H1 (cell line): ENCODE results near the gene CAMK1.

Source experiments
- CHD1 ChIP-seq: IDR thresholded peaks from 2 replicates; pipeline ENCODE4 v1.6.1; 2012; ENCODE audit warnings: low read depth, low read length, improper control_type of control experiment
- CTCF ChIP-seq, 3 experiments: IDR thresholded peaks; 1 replicate in 2 of 3; 2 replicates in 1 of 3; pipeline versions ENCODE4 v1.5.1 to v1.6.1; 2011; ENCODE audit warnings: low read length in 3 of 3, mild to moderate bottlenecking in 3 of 3, inconsistent platforms in 2 of 3, low read depth in 1 of 3, moderate library complexity in 1 of 3; ENCODE audit not compliant: insufficient read depth in 1 of 3; ENCODE audit errors: control extremely low read depth in 1 of 3
- EP300 ChIP-seq, 2 experiments: IDR thresholded peaks; 1 replicate in 1 of 2; 2 replicates in 1 of 2; pipeline ENCODE4 v1.6.1; 2011 to 2012; ENCODE audit warnings: low read depth in 2 of 2, low read length in 2 of 2, mild to moderate bottlenecking in 2 of 2, borderline replicate concordance in 1 of 2, inconsistent platforms in 1 of 2, moderate library complexity in 1 of 2
- EZH2 ChIP-seq: fragments of 200-600 bp; sonication (generic); IDR thresholded peaks from 2 replicates; pipeline ENCODE4 v1.7.1; 2012; ENCODE audit warnings: low read depth, mild to moderate bottlenecking, moderate library complexity, low read length, inconsistent platforms; ENCODE audit not compliant: severe bottlenecking
- GTF2F1 ChIP-seq: IDR thresholded peaks from 2 replicates; pipeline ENCODE4 v1.6.1; 2012; ENCODE audit warnings: low read depth, low read length, improper control_type of control experiment, borderline replicate concordance
- JUN ChIP-seq: IDR thresholded peaks from 2 replicates; pipeline ENCODE4 v1.6.1; 2011; ENCODE audit warnings: low read depth, mild to moderate bottlenecking, improper control_type of control experiment, low read length
- JUND ChIP-seq: IDR thresholded peaks from 2 replicates; pipeline ENCODE4 v1.6.1; 2011; ENCODE audit warnings: mild to moderate bottlenecking, improper control_type of control experiment, low read length
- KDM1A ChIP-seq: fragments of 200-600, 300-600 bp; sonication (generic); IDR thresholded peaks from 2 replicates; pipeline ENCODE4 v1.7.1; 2016; ENCODE audit warnings: mild to moderate bottlenecking, low read length, borderline replicate concordance
- MAX ChIP-seq: IDR thresholded peaks from 2 replicates; pipeline ENCODE4 v1.6.1; 2012; ENCODE audit warnings: inconsistent platforms
- POLR2A ChIP-seq, 2 experiments: IDR thresholded peaks; 1 replicate in 1 of 2; 2 replicates in 1 of 2; pipeline ENCODE4 v1.6.1; 2011; ENCODE audit warnings: low read depth in 2 of 2, low read length in 2 of 2, mild to moderate bottlenecking in 2 of 2; ENCODE audit errors: control extremely low read depth in 1 of 2
- POLR2AphosphoS5 ChIP-seq: IDR thresholded peaks from 2 replicates; pipeline ENCODE4 v1.6.1; 2011; ENCODE audit warnings: low read depth, low read length
- SRF ChIP-seq: IDR thresholded peaks from 2 replicates; pipeline ENCODE4 v1.6.1; 2011; ENCODE audit warnings: mild to moderate bottlenecking, low read depth, low read length, moderate library complexity
- TAF1 ChIP-seq: IDR thresholded peaks from 2 replicates; pipeline ENCODE4 v1.6.1; 2011; ENCODE audit warnings: mild to moderate bottlenecking, low read depth, low read length
- TEAD4 ChIP-seq: IDR thresholded peaks from 2 replicates; pipeline ENCODE4 v1.6.1; 2012; ENCODE audit warnings: low read depth, low read length, inconsistent platforms, mixed read lengths

- TF ChIP-seq CTCF (IDR thresholded peaks at IDR 0.05; ENCODE audit: control extremely low read depth in 1 of 3, insufficient read depth in 1 of 3, low read depth in 1 of 3, low read length in 3 of 3) (no peak), GTF2F1 (no peak), EP300 (IDR thresholded peaks at IDR 0.05; ENCODE audit: borderline replicate concordance in 1 of 2, low read depth in 2 of 2, low read length in 2 of 2) (no peak), JUND (no peak), POLR2A (IDR thresholded peaks at IDR 0.05; ENCODE audit: control extremely low read depth in 1 of 2, low read depth in 2 of 2, low read length in 2 of 2) (no peak), TAF1 (no peak), EZH2 (no peak), TEAD4 (no peak), POLR2AphosphoS5 (no peak), SRF (no peak), JUN (no peak), KDM1A (no peak), MAX (no peak), CHD1 (no peak)
Measured at GRCh38 chr3:9781978-9782603, 12.3 kb upstream of the CAMK1 start.
